ENCODE results near the gene RPS6KA4. TPM values are rescaled to one million over a fixed set of nuclear protein-coding genes. Genes with fewer than 3 reads are reported as not detected.

RPS6KA4 gene
- total and polyA plus RNA-seq, 2 of the 13 experiments (the other 11 are each of a cell fraction or from before 2014, with no cell fraction given): 8.9 to 14.2 TPM

- TF ChIP-seq ZNF253 (CRISPR knock-in tag; IDR thresholded peaks at IDR 0.05; ENCODE audit: borderline replicate concordance): no peak
- TF ChIP-seq ZNF660 (CRISPR knock-in tag; IDR thresholded peaks at IDR 0.05; ENCODE audit: borderline replicate concordance, low read depth): no peak
- no peak; the same call in 1 of the 2 replicates for TF ChIP-seq ZNF549 (CRISPR knock-in tag; IDR thresholded peaks at IDR 0.05)
- TF ChIP-seq HOMEZ (CRISPR knock-in tag; IDR thresholded peaks at IDR 0.05; ENCODE audit: low read depth): no peak
- peak; percentile 16; the same call in 1 of the 2 replicates for TF ChIP-seq HNF4A (CRISPR knock-in tag; IDR thresholded peaks at IDR 0.05)
- no peak for TF ChIP-seq ATF4 (CRISPR knock-in tag; IDR thresholded peaks at IDR 0.05)
- no peak for TF ChIP-seq ZNF674 (CRISPR knock-in tag; IDR thresholded peaks at IDR 0.05; ENCODE audit: low read depth)
- TF ChIP-seq ZC3H4 (CRISPR knock-in tag; IDR thresholded peaks at IDR 0.05; ENCODE audit: borderline replicate concordance): no peak
- TF ChIP-seq IRF9 (CRISPR knock-in tag; IDR thresholded peaks at IDR 0.05; ENCODE audit: borderline replicate concordance): 0 out of 2 replicates have a peak, but pooled peaks have one; percentile 49
- no peak for TF ChIP-seq ARHGAP35 (CRISPR knock-in tag; IDR thresholded peaks at IDR 0.05; ENCODE audit: borderline replicate concordance)
- TF ChIP-seq FUBP1 (CRISPR knock-in tag; IDR thresholded peaks at IDR 0.05; ENCODE audit: borderline replicate concordance): no peak
- TF ChIP-seq ZIK1 (CRISPR knock-in tag; IDR thresholded peaks at IDR 0.05; ENCODE audit: borderline replicate concordance, low read depth): peak; percentile 49; the same call in 1 of the 2 replicates
- peak; percentile 64 for TF ChIP-seq POLR2G (IDR thresholded peaks at IDR 0.05; ENCODE audit: low read depth, low read length)
- no peak for TF ChIP-seq ATRX (CRISPR knock-in tag; IDR thresholded peaks at IDR 0.05; ENCODE audit: borderline replicate concordance)
- peak; percentile 73 for TF ChIP-seq UBTF (CRISPR knock-in tag; IDR thresholded peaks at IDR 0.05)
- no peak for TF ChIP-seq ZBTB21 (CRISPR knock-in tag; IDR thresholded peaks at IDR 0.05)
- TF ChIP-seq ZNF780A (CRISPR knock-in tag; IDR thresholded peaks at IDR 0.05): no peak
- no peak for TF ChIP-seq ZNF205 (CRISPR knock-in tag; IDR thresholded peaks at IDR 0.05)
- no peak for TF ChIP-seq ZNF704 (CRISPR knock-in tag; IDR thresholded peaks at IDR 0.05; ENCODE audit: borderline replicate concordance)
These were observed at the start of gene RPS6KA4 (continued) for GRCh38 chr11:64358907-64359711.
